Ovary (tissue), 3 donors: ENCODE measurements around the gene KCNIP4.

Experiments
- CTCF ChIP-seq, 3 donors: fragments of 450-650 bp in 2 of 3; fragments of 200-600 bp in 1 of 3; IDR thresholded peaks; one replicate each; pipeline versions ENCODE4 v1.5.1 to v1.8.0; 2016 to 2022; ENCODE audit warnings: antibody characterized with exemption in 3 of 3, mild to moderate bottlenecking in 1 of 3
- POLR2A ChIP-seq: fragments of 450-650 bp; IDR thresholded peaks from one replicate; pipeline ENCODE4 v1.6.1; 2017; ENCODE audit warnings: antibody characterized with exemption, mild to moderate bottlenecking, moderate library complexity
- donor health status: DM: no; HTN: no; CAD: no.

- TF ChIP-seq CTCF (IDR thresholded peaks at IDR 0.05): no peak
- TF ChIP-seq POLR2A: no peak
Measured at GRCh38 chr4:21474195-21474594, 474.4 kb downstream of the KCNIP4 start.
